HG03066 (cell line): ENCODE measurements around the gene DPH2.
A peak's percentile ranks its signal among the peaks of the same experiment; 100 is the strongest.

ENCODE experiments used
- ATAC-seq: cut with Tn5 transposase; IDR thresholded peaks from one replicate; pipeline ENCODE4 v1.9.1; 2021; ENCODE audit warnings: low read depth; ENCODE audit not compliant: unreplicated experiment

DPH2 gene

GRCh38 chr1:43969746-43970466, at the start of gene DPH2:
Gene DPH2, plus strand, starts transcription at chr1:43970010. Its CDS starts 166 bp downstream, at chr1:43970176.
- ATAC-seq = peak; percentile 88

GRCh38 chr1:43921022-43921421, 48.8 kb upstream of the DPH2 start:
- no peak for ATAC-seq

DNA sequence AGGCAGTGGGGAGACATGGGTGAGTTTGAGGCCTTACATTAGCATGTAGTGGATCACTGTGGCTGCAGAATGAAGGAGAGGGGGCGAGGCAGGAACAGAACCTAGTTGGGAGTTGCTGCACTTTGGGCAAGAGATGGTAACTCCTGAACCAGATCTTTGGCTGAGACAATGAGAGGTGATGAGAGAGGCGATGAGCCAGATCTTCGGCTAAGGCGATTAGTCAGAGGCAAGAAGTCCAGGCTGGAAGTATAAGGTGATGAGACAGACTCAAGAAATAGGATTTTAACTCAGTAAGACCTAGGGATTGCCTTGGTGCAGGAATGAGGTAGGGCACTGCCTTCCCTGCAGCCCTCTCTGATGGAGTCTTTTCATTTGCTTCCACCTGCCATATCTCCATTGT, 45.3 kb upstream of the DPH2 start:
- no peak for ATAC-seq

- no peak for ATAC-seq
Observed at GRCh38 chr1:43925846-43926245, 44.0 kb upstream of the DPH2 start.

GRCh38 chr1:43930168-43930948, 39.5 kb upstream of the DPH2 start:
- ATAC-seq = no peak

DNA sequence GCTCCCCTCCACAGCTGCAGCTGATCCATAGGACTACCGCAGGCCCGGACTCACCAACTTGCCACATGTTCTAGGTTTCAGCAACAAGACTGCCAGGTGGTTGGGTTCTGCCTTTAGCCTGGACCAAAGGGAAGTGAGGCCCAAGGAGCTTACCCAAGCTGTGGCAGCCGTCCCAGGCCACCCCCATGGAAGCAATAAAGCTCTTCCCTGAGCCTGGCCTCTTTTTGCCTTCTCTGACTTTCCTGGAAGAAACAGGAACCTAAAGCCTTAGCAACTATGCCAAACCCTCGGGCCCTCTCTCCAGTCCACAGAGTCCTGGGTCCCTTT, 38.9 kb upstream of the DPH2 start:
- ATAC-seq = no peak

GRCh38 chr1:43931711-43932660, 37.8 kb upstream of the DPH2 start:
- ATAC-seq = no peak

- no peak for ATAC-seq
Observed at GRCh38 chr1:43932786-43933385, 36.9 kb upstream of the DPH2 start.

GRCh38 chr1:43933386-43934100, 36.3 kb upstream of the DPH2 start, which contains the start of gene ARTN:
Gene ARTN, plus strand, starts transcription at chr1:43933801. Its CDS starts 1,856 bp downstream, at chr1:43935657.
- ATAC-seq = no peak

DNA sequence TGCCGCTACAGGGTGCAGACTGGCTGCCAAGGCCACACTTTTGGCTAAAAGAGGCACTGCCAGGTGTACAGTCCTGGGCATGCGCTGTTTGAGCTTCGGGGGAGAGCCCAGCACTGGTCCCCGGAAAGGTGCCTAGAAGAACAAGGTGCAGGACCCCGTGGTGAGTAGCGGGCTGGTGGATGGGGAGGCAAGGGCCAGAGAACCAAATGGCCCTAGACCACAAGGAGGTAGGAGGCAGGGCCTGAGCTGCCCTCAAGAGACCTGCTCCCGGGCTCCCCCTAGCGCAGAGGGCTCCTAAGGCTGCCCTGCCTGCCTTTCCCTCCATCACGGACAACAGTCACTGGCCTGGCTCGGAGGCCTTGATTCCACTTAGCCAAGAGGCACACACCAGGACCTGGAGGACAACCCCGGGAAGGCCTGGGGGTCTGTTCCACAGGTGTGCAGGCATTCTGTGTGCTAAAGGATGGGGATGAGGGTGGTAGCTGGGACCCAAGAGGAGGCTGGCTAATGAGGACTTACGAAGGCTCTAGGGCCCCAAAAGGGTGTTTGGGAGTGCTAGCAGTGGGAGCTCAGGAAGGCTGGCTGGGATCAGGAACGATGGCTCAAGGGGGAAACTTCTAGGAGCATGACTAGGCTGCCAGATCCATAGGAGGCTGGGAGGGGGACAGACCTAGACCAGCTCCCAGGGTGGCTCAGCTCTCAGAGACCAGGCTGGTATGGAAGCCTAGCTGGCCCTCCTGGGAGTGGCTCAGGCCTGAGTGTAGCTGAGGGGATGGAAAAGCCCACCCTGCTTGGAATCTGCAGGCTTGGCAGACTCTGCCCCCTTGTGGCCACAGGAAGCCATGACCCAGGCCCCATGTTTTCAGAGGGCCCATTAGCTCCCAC, 35.5 kb upstream of the DPH2 start:
- no peak for ATAC-seq

DNA sequence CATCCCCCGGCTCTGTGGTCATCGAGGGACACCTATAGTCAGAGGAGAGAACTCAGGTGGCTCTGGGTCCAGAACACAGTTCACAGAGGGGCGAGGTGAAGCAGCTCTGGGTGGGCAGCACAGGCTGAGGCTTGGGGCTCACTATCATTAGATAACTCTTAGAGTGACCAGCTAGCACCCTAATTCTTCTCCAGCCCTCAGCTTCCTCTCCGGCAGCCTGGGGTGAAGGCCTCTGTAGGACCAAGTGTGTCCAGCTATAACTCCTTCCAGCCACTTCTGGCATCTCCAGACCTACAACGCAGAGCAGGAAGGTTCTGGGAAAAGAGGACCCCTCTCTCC, 34.9 kb upstream of the DPH2 start:
- ATAC-seq = no peak

- ATAC-seq = no peak
Observed at GRCh38 chr1:43935711-43936427, 33.9 kb upstream of the DPH2 start.

DNA sequence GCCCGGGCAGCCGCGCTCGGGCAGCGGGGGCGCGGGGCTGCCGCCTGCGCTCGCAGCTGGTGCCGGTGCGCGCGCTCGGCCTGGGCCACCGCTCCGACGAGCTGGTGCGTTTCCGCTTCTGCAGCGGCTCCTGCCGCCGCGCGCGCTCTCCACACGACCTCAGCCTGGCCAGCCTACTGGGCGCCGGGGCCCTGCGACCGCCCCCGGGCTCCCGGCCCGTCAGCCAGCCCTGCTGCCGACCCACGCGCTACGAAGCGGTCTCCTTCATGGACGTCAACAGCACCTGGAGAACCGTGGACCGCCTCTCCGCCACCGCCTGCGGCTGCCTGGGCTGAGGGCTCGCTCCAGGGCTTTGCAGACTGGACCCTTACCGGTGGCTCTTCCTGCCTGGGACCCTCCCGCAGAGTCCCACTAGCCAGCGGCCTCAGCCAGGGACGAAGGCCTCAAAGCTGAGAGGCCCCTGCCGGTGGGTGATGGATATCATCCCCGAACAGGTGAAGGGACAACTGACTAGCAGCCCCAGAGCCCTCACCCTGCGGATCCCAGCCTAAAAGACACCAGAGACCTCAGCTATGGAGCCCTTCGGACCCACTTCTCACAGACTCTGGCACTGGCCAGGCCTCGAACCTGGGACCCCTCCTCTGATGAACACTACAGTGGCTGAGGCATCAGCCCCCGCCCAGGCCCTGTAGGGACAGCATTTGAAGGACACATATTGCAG, 33.2 kb upstream of the DPH2 start:
- no peak for ATAC-seq

DNA sequence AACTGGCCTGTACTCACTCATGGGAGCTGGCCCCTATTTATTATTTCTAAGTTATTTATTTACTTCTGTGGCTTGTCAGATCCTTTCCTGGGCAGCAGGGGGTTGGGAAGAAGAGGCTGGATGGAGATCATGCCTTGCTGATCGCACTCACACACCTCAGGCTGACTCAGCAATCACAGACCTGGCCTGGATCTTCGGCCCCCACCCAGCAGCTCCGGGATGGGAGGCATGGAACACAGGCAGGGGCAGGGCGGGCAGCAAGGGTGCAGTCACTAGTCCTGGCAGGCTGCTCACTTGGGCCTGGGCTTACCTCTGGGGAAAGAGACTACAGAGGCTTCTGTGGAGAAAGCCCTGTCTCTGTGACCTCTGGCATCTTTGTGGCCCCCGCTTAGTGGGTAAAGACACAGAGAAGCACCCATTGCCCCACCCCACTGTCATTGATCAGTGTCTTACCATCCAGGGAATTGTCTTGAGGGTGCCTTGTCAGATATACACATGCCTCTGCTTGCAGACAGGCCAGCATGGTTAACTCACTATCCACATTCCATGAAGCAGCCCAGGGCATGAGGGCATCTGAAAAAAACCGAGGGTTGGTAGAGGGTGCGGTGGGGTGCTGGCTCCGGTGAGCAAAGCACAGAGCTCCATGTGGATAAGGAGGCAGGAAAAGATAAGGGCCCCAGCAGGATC, 32.5 kb upstream of the DPH2 start:
- ATAC-seq = no peak

DNA sequence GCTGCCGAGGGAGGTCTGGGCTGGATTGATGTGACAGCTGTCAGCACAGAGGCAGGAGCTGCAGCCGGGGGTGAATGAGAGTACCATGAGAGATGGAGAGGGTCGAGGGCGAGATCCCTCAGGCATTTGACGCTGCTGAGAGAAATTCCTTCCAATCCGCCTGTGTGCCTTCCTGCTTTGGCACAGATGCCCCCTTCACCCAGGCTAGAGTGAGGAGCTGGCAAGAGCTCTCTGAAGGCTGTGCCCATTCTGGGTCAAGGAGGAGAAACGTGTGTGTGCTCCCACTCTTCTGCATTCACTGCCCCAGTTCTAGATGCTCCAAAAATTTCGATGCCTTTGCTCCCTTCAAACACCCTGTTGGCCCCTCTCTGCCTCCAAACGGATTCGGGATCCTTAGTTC, 31.4 kb upstream of the DPH2 start:
- no peak for ATAC-seq

- no peak for ATAC-seq
Observed at GRCh38 chr1:43938892-43939587, 30.8 kb upstream of the DPH2 start.

DNA sequence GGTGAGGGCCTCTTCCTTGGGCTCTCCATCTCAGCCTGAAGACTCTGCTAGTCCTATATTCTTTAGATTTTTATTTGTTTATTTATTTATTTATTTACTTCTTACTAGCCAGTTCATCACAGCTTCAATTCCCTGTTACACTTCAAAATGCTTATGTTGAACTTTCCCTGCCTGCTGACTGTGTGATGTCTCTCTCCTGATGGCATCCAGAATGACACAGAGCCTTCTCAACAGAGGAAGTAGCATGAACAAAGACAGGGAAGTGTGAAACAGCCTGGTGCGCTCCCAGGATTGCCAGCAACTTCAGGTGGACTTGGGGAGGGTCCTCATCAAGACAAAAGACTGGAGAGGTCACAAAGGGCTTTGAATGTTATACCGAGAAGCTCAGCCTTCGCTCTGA, 27.4 kb upstream of the DPH2 start:
- no peak for ATAC-seq
